SW480 (cell line): ENCODE measurements around the gene TATDN3.
A peak's percentile ranks its signal among the peaks of the same experiment; 100 is the strongest.
"Not testable (repeated sequence)": the region's sequence is repeated elsewhere in the genome, so short reads cannot be mapped to it uniquely, and the experiment has no call there.

Experiments used
- DNase-seq: peaks from one replicate; pipeline ENCODE4 v3.0.0-alpha.2; 2016; ENCODE audit warnings: low spot score

The TATDN3 gene

GRCh38 chr1:212833211-212834207 is 41.8 kb downstream of the TATDN3 start:
- DNase-seq = peak; percentile 33

- DNase-seq = no peak
Measured at GRCh38 chr1:212838145-212838544, 46.5 kb downstream of the TATDN3 start.

- not testable (repeated sequence) for DNase-seq
Measured at GRCh38 chr1:212844521-212844920, 52.8 kb downstream of the TATDN3 start.

- no peak for DNase-seq
Measured at GRCh38 chr1:212847549-212847948, 55.9 kb downstream of the TATDN3 start, which contains the start of gene SPATA45. TSS of gene SPATA45 (minus strand) at chr1:212847649. CDS start at chr1:212836149, 11,500 bp downstream.

- no peak for DNase-seq
Measured at GRCh38 chr1:212852105-212852688, 60.5 kb downstream of the TATDN3 start.

GRCh38 chr1:212853658-212854057 is 62.0 kb downstream of the TATDN3 start:
- no peak for DNase-seq

- DNase-seq = no peak
Measured at GRCh38 chr1:212856755-212857154, 65.1 kb downstream of the TATDN3 start.

- peak; percentile 94 for DNase-seq
Measured at GRCh38 chr1:212857992-212858460, 66.3 kb downstream of the TATDN3 start, which contains the start of gene FLVCR1. TSS of gene FLVCR1 (plus strand) at chr1:212858275. CDS start at chr1:212858453, 178 bp downstream.

- DNase-seq = peak; percentile 55
Measured at GRCh38 chr1:212858461-212859265, 67.0 kb downstream of the TATDN3 start.

GRCh38 chr1:212860713-212861581 is 69.3 kb downstream of the TATDN3 start:
- peak; percentile 8 for DNase-seq

GRCh38 chr1:212862111-212862690 is 70.5 kb downstream of the TATDN3 start:
- no peak for DNase-seq

- DNase-seq = not testable (repeated sequence)
Measured at GRCh38 chr1:212863345-212863744, 71.7 kb downstream of the TATDN3 start.

GRCh38 chr1:212864201-212864600 is 72.5 kb downstream of the TATDN3 start:
- no peak for DNase-seq
